Lower lobe of right lung (tissue), 2 donors: Measurements from ENCODE around the gene NEURL1B. TPM values are rescaled to one million over a fixed set of nuclear protein-coding genes. Genes with fewer than 3 reads are reported as not detected.
A peak's percentile ranks its signal among the peaks of the same experiment; 100 is the strongest.

Experiments
- ATAC-seq, 2 donors: fragments of 200-7000 bp; cut with Tn5 transposase; one replicate each; pipeline ENCODE4 v1.9.1; 2020 to 2022; ENCODE audit warnings: mild to moderate bottlenecking in 2 of 2, moderate library complexity in 2 of 2
- DNase-seq: peaks from one replicate; pipeline ENCODE4 v3.0.0-alpha.2; 2020
- H3K27ac ChIP-seq: fragments of 200-600 bp; one replicate; pipeline ENCODE4 v1.8.0; 2022
- H3K27me3 ChIP-seq: fragments of 200-600 bp; one replicate; pipeline ENCODE4 v1.8.0; 2022; ENCODE audit warnings: low read depth
- H3K36me3 ChIP-seq: fragments of 200-600 bp; one replicate; pipeline ENCODE4 v1.8.0; 2022; ENCODE audit warnings: mild to moderate bottlenecking
- H3K4me1 ChIP-seq: fragments of 200-600 bp; one replicate; pipeline ENCODE4 v1.8.0; 2022
- H3K4me3 ChIP-seq: fragments of 200-600 bp; one replicate; pipeline ENCODE4 v1.8.0; 2022; ENCODE audit warnings: mild to moderate bottlenecking
- H3K9me3 ChIP-seq: fragments of 200-600 bp; one replicate; pipeline ENCODE4 v1.8.0; 2022
- CTCF ChIP-seq: fragments of 200-600 bp; IDR thresholded peaks from one replicate; pipeline ENCODE4 v1.8.0; 2022; ENCODE audit warnings: antibody characterized with exemption, mild to moderate bottlenecking
- intact Hi-C: fragments of 100-400 bp; cut with DNase I; formaldehyde crosslinking; loops from one replicate; pipeline ENCODE4 v1.11.0; 2022
- total RNA-seq: library from RNA; stranded (reverse); fragmentation: NEBNext Ultra II Directional; extraction: Animal tissue kit (Norgen Biotek cat#: 25700); gene quantifications from one replicate; pipeline ENCODE4 v1.2.1, GENCODE V29; 2021
- donor health status: DM: no; HTN: yes; CAD: no; lungs with severe emphysema.

Gene NEURL1B
- total RNA-seq, 1 donor from 2014 or later: 24.8 TPM

GRCh38 chr5:172636279-172637050, 4.6 kb upstream of the NEURL1B start:
- peaks cover 11% of the 10 kb centered on the region for H3K4me1 ChIP-seq
- H3K27ac ChIP-seq: no peak overlapping the region
- intact Hi-C loops: no loop called here
- no peak for ATAC-seq
- H3K4me3 ChIP-seq: no peak overlapping the region
- DNase-seq: no peak
- H3K9me3 ChIP-seq: no peaks in the 10 kb centered on the region
- H3K36me3 ChIP-seq: no peaks in the 10 kb centered on the region
- no peak for TF ChIP-seq CTCF
- H3K27me3 ChIP-seq: peaks cover 17% of the 10 kb centered on the region

DNA sequence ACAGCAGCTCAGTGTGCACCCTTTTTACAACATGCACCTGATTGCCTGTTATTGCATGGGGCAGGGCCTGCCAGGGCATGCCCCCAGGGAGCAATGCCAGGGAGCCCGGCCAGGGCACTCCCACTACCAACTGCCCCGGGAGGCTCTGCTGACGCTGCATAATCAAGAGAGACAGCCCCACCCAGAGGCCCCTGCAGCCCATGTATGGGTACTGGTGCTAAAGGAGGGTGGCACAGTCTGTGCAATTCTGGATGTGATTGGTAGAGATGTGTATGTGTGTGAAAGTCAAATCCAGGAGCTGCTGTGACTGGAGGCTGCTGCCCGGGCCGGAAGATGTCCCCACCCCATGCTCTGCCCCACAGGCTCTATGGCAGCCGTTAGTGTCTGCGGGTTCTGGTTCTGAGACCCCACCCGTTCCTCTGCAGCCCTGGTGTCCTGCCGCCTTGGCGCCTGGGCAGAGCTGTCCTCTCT, 3.9 kb upstream of the NEURL1B start:
- TF ChIP-seq CTCF: no peak
- no peak for DNase-seq
- Histone ChIP-seq H3K4me3 (no peak overlapping the region), H3K36me3 (no peaks in the 10 kb centered on the region), H3K4me1 (peaks cover 16% of the 10 kb centered on the region), H3K9me3 (no peaks in the 10 kb centered on the region), H3K27ac (no peak overlapping the region), H3K27me3 (peaks cover 21% of the 10 kb centered on the region)
- intact Hi-C loops: no loop called here
- peak in 1 of 2 donors; percentile 27 for ATAC-seq

DNA sequence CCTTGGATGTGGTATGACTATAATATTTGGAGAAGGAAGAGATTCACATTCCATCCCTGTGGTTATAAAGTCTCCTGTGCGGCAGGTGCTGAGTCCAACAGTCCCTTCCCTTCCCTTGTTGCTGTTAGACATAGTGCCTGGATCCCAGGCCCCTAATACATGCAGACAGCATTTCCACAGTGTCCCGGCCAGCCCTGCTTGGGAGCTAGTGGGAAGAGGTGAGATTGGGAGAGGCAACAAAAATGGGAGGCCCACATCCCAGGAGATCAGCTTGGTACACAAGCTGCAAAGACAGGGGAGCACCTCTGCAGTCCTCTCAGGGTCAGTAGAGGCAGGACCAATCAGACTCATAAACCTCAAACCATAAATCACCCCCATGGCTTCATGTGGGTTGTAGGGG, 3.3 kb upstream of the NEURL1B start:
- no peak for TF ChIP-seq CTCF
- no peak overlapping the region for H3K4me3 ChIP-seq
- ATAC-seq (no peak), DNase-seq (no peak)
- H3K27ac ChIP-seq: no peak overlapping the region
- intact Hi-C loops: no loop called here
- H3K9me3 ChIP-seq: no peaks in the 10 kb centered on the region
- peaks cover 21% of the 10 kb centered on the region for H3K27me3 ChIP-seq
- no peaks in the 10 kb centered on the region for H3K36me3 ChIP-seq
- peaks cover 16% of the 10 kb centered on the region for H3K4me1 ChIP-seq

DNA sequence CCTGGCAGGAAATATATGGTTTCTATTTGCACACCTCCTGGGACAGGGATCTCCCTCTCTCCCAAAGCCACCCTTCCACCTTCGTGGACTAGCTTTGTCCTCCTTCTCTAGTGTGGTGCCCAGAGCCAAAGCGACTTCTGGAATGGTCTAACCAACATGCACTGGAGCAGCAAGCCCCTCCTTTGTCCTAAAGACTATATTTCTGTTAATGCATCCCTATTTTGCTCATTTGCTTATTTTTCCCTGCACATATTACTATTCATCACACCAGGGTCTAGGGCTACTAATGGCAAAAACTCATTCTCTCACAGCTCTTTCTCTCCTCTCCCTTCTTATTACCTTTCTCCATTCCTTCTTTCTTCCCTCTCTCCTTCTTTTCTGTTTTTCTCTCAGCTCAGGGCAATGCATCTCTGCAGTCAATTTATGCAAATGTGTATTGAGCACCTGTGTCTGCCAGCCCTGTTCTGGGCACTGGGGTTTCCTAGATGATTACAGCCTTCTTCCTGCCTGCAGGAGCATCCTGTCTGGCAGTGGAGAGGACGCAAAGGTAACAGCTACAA, 2.8 kb upstream of the NEURL1B start:
- Histone ChIP-seq H3K9me3 (no peaks in the 10 kb centered on the region), H3K36me3 (no peaks in the 10 kb centered on the region), H3K4me3 (no peak overlapping the region), H3K27ac (no peak overlapping the region), H3K27me3 (peaks cover 21% of the 10 kb centered on the region), H3K4me1 (peaks cover 16% of the 10 kb centered on the region)
- no peak for TF ChIP-seq CTCF
- intact Hi-C loops: no loop called here
- ATAC-seq: no peak
- no peak for DNase-seq

- ATAC-seq: no peak
- Histone ChIP-seq H3K4me3 (no peak overlapping the region), H3K27me3 (peaks cover 21% of the 10 kb centered on the region), H3K27ac (no peak overlapping the region), H3K9me3 (no peaks in the 10 kb centered on the region), H3K36me3 (peaks cover 2% of the 10 kb centered on the region), H3K4me1 (peaks cover 33% of the 10 kb centered on the region)
- DNase-seq: no peak
- TF ChIP-seq CTCF: no peak
- intact Hi-C loops: no loop called here
These were observed 924 bp upstream of the NEURL1B start for GRCh38 chr5:172640139-172640538.
